Neural cell (in vitro differentiated cells): ENCODE data around the gene SSR2. TPM values are rescaled to one million over a fixed set of nuclear protein-coding genes. Genes with fewer than 3 reads are reported as not detected.

Experiments
- polyA plus RNA-seq: library from polyadenylated mRNA; depleted of rRNA; stranded (reverse); fragments of >200 nt; gene quantifications from 2 replicates; pipeline ENCODE4 v1.2.3, GENCODE V29; 2014

Gene SSR2
- polyA plus RNA-seq, 1 donor from 2014 or later = 473 TPM

Other genes starting within 250 kb of the SSR2 start
- 24.8 and 30.2 TPM in 2 replicates for gene GON4L, start 163.7 kb downstream of the SSR2 start, polyA plus RNA-seq
- 122 and 127 TPM in 2 replicates for gene SYT11, start 161.4 kb downstream of the SSR2 start, polyA plus RNA-seq
- 78.1 and 83.5 TPM in 2 replicates for gene RIT1, start 109.6 kb downstream of the SSR2 start, polyA plus RNA-seq
- gene KHDC4, start 86.5 kb downstream of the SSR2 start, polyA plus RNA-seq = 84.8 and 97.1 TPM in 2 replicates
- gene RXFP4, start 79.3 kb downstream of the SSR2 start, polyA plus RNA-seq = not detected in 2 replicates
- gene ARHGEF2, start 42.4 kb downstream of the SSR2 start, polyA plus RNA-seq = 45.1 and 59.6 TPM in 2 replicates
- gene UBQLN4, start 32.8 kb upstream of the SSR2 start, polyA plus RNA-seq = 34.9 and 39.3 TPM in 2 replicates
- 81.3 and 82.6 TPM in 2 replicates for gene LAMTOR2, start 33.8 kb upstream of the SSR2 start, polyA plus RNA-seq
- 1.3 TPM in 1 of 2 replicates, not detected in the other for gene RAB25, start 40.2 kb upstream of the SSR2 start, polyA plus RNA-seq
- 39.8 and 44.4 TPM in 2 replicates for gene MEX3A, start 61.5 kb upstream of the SSR2 start, polyA plus RNA-seq
- 90.7 and 103 TPM in 2 replicates for gene LMNA, start 93.8 kb upstream of the SSR2 start, polyA plus RNA-seq
- 17.1 and 38.4 TPM in 2 replicates for gene SEMA4A, start 132.6 kb upstream of the SSR2 start, polyA plus RNA-seq
- 13.7 and 16.2 TPM in 2 replicates for gene SLC25A44, start 173.2 kb upstream of the SSR2 start, polyA plus RNA-seq
- 97.0 and 98.7 TPM in 2 replicates for gene PMF1, start 192.1 kb upstream of the SSR2 start, polyA plus RNA-seq
- 1.9 and 2.5 TPM in 2 replicates for gene BGLAP, start 221.2 kb upstream of the SSR2 start, polyA plus RNA-seq
- 16.8 and 27.3 TPM in 2 replicates for gene PAQR6, start 227.1 kb upstream of the SSR2 start, polyA plus RNA-seq